Heart right ventricle (tissue), 16 donors: Measurements from ENCODE around the gene FHOD3. TPM values are rescaled to one million over a fixed set of nuclear protein-coding genes. Genes with fewer than 3 reads are reported as not detected.
A peak's percentile ranks its signal among the peaks of the same experiment; 100 is the strongest.

Experiments
- ATAC-seq, 8 donors: fragments of 200-7000 bp; cut with Tn5 transposase; one replicate each; pipeline ENCODE4 v1.9.1; 2020; ENCODE audit warnings: mild to moderate bottlenecking in 8 of 8, moderate library complexity in 8 of 8, moderate number of reproducible peaks in 1 of 8
- DNase-seq, 2 donors: peaks; one replicate each; pipeline ENCODE4 v3.0.0-alpha.2; 2020
- H3K27ac ChIP-seq, 10 donors: fragments of 200-600 bp; sonication (generic) in 2 of 10; one replicate each; pipeline versions ENCODE4 v1.5.0 to v1.8.0; 2020 to 2022; ENCODE audit warnings: mild to moderate bottlenecking in 3 of 10
- H3K27me3 ChIP-seq, 7 donors: fragments of 200-600 bp; one replicate each; pipeline ENCODE4 v1.8.0; 2021 to 2022; ENCODE audit warnings: mild to moderate bottlenecking in 2 of 7
- H3K36me3 ChIP-seq, 9 donors: fragments of 200-600 bp; sonication (generic) in 1 of 9; one replicate each; pipeline versions ENCODE4 v1.5.0 to v1.8.0; 2020 to 2022; ENCODE audit warnings: mild to moderate bottlenecking in 2 of 9
- H3K4me1 ChIP-seq, 9 donors: fragments of 200-600 bp; sonication (generic) in 1 of 9; one replicate each; pipeline versions ENCODE4 v1.5.0 to v1.8.0; 2020 to 2022; ENCODE audit warnings: mild to moderate bottlenecking in 4 of 9
- H3K4me3 ChIP-seq, 10 donors: fragments of 200-600 bp; sonication (generic) in 2 of 10; one replicate each; pipeline versions ENCODE4 v1.5.0 to v1.8.0; 2020 to 2022; ENCODE audit warnings: mild to moderate bottlenecking in 7 of 10, moderate library complexity in 2 of 10
- H3K9me3 ChIP-seq, 11 donors: fragments of 200-600 bp in 10 of 11; sonication (generic) in 2 of 11; one replicate each; pipeline versions ENCODE4 v1.5.0 to v1.8.0; 2013 to 2022; ENCODE audit warnings: mild to moderate bottlenecking in 2 of 11, control low read depth in 1 of 11, moderate library complexity in 1 of 11
- WGBS, 2 donors: extraction: QIAGEN DNeasy Blood & Tissue Kit; methylation state at CpG; one replicate each; pipeline ENCODE4 v1.1.7; 2013; ENCODE audit warnings: inconsistent platforms in 1 of 2; 5-methylcytosine and 5-hydroxymethylcytosine counted together
- intact Hi-C, 10 donors: fragments of 100-400 bp; cut with DNase I; formaldehyde crosslinking; loops; one replicate each; pipeline versions ENCODE4 v1.11.1 to v1.14.2; 2022
- polyA plus RNA-seq, 2 donors: library from polyadenylated mRNA; stranded (reverse); fragments of 200-250 nt; gene quantifications; one replicate each; pipeline ENCODE4 v1.2.3, GENCODE V29; 2013
- total RNA-seq, 10 donors: library from RNA; stranded (reverse); fragmentation: NEBNext Ultra II Directional in 3 of 10; extraction: Animal tissue kit (Norgen Biotek cat#: 25700) in 3 of 10; gene quantifications; one replicate each; pipeline versions ENCODE4 v1.2.1 to v1.2.4, GENCODE V29; 2021 to 2023
- TF ChIP-seq, protein P1 (sequence below), 9 donors: fragments of 200-600 bp; sonication (generic) in 2 of 9; IDR thresholded peaks; one replicate each; pipeline versions ENCODE4 v1.5.0 to v1.8.0; 2021 to 2022; ENCODE audit warnings: antibody characterized with exemption in 9 of 9, mild to moderate bottlenecking in 5 of 9, moderate library complexity in 1 of 9
- donor health status: Arrhythmogenic right ventricular cardiomyopathy.
- donor health status: ischemic (EF 13 %, LVEDD 7.1; RV severe dilation, severe dysfunction).
- donor health status: healthy with polysubstance abuse.
- donor health status: DM: no; HTN: yes; CAD: no.
- donor health status: DM: no; HTN: no; CAD: no.
- donor health status: ischemic (EF 25% LVEDD 6.9; RV normal size, moderate dysfunction).
- donor health status: ischemic (EF 25% LVEDD 5.7; RV mildly dilated, moderate dysfunction).
- donor health status: healthy.
- donor health status: DM: yes; HTN: yes; CAD: no.
- donor health status: Ischemic cardiomyopathy.
- donor health status: ischemic (EF 35%, LVEDD 5.7; RV mildly dilated, moderate dysfunction).
- donor health status: nonischemic (EF 11% LVEDD 7.7; RV severe dilation, severe dysfunction).
- donor health status: DM: yes; HTN: yes; CAD: no.
- donor health status: PGD.
- donor health status: ischemic (EF 29% LVEDD 5.4; RV normal size, mild dysfunction).
- donor health status: nonischemic (EF 23%, LVEDD 6.1; RV moderate dilation, normal function).

Gene FHOD3
- total and polyA plus RNA-seq, 12 donors = 81.8 to 484 (median 356) TPM

DNA sequence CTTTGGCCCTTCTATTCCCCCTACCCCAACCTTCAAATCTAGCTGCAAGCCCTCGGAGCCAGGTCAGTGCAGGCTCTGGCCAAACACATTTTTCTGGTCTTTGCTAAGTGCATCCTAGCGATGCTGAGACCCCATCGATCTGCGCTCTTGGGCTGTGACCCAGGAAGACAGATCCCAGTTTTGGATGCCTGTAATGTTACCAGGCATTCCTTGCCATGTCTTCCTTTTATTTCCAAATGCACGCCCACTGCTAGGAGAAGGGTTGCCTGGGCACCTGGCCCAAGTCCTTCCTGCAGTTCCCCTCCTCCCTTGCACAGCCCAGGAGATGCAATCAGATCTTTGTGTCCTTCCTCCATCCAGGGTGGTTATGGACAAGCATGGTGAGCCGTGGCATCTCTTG, 406.6 kb downstream of the FHOD3 start:
- Histone ChIP-seq H3K4me1 (peaks cover 0 to 25% (median 11%) of the 10 kb centered on the region in 9 donors), H3K27me3 (no peaks in the 10 kb centered on the region), H3K4me3 (no peak overlapping the region), H3K27ac (no peak overlapping the region), H3K36me3 (peaks cover 0 to 9% (median 0%) of the 10 kb centered on the region in 9 donors), H3K9me3 (no peaks in the 10 kb centered on the region)
- intact Hi-C loops = no loop called here
- ATAC-seq (no peak), DNase-seq (no peak)
- TF ChIP-seq, protein P1, sequence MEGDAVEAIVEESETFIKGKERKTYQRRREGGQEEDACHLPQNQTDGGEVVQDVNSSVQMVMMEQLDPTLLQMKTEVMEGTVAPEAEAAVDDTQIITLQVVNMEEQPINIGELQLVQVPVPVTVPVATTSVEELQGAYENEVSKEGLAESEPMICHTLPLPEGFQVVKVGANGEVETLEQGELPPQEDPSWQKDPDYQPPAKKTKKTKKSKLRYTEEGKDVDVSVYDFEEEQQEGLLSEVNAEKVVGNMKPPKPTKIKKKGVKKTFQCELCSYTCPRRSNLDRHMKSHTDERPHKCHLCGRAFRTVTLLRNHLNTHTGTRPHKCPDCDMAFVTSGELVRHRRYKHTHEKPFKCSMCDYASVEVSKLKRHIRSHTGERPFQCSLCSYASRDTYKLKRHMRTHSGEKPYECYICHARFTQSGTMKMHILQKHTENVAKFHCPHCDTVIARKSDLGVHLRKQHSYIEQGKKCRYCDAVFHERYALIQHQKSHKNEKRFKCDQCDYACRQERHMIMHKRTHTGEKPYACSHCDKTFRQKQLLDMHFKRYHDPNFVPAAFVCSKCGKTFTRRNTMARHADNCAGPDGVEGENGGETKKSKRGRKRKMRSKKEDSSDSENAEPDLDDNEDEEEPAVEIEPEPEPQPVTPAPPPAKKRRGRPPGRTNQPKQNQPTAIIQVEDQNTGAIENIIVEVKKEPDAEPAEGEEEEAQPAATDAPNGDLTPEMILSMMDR (IDR thresholded peaks at IDR 0.05) = no peak
- 85 to 89% methylated on average over 6 of the region's 6 CpGs for WGBS, 2 donors

DNA sequence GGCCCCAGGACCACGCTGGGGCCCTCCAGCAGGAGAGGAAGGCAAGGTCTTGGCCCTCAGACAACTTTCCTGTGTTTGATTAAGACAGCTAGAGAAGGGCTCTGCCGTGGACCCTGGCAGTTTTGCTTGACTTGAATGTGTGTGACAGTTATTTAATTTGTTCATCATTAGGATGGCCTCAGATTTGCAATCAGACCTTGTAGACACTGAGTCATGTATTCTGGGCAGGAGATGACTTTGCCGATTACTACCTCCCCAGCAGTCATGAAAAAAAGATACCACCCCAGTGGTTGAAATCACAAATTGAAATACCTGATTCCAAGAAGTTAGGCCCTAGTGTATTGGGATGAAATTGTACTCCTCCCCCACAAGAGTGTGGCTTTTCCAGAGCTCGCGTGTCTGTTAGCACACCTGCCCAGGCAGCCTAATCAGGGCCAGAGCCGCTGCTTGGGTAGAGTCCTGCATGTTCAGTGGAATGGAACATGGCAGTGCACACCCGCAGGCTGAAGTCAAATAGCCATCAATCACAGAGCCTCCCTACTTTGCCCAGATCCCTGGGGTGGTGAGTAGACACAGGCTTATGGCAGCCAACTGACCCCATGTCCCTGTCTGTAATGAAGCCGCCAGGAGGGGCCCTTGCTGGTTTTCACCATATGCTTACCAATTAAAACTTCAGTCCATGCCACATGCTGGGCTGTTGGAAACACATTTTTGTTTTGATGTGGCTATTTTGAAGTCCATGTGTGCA, 408.8 kb downstream of the FHOD3 start:
- Histone ChIP-seq H3K27me3 (no peaks in the 10 kb centered on the region), H3K4me3 (no peak overlapping the region), H3K27ac (no peak overlapping the region), H3K4me1 (peaks cover 2 to 40% (median 11%) of the 10 kb centered on the region in 9 donors), H3K36me3 (peaks cover 0 to 6% (median 0%) of the 10 kb centered on the region in 9 donors), H3K9me3 (no peaks in the 10 kb centered on the region)
- TF ChIP-seq, protein P1 (IDR thresholded peaks at IDR 0.05) = no peak
- WGBS, 2 donors = 67 to 73% methylated on average over 8 of the region's 8 CpGs
- DNase-seq (no peak), ATAC-seq (no peak)
- intact Hi-C loops = no loop called here

DNA sequence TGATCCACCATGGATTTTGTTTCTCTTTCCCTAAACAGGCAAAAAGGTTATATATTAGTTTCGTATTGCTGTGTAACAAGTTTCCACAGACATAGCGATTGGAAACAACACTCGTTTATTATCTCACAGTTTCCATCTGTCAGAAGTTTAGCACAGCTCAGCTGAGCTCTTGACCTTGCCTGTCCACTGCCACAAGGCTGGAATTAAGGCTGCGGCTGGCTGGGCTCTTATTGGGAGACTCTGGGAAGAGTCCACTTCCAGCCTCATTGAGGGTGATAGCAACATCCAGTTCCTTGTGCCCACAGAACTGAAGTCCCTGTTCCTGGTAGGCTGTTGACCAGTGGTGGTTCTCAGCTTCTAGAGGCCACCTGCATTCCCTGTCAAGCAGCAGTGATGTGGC, 410.9 kb downstream of the FHOD3 start:
- intact Hi-C loops = no loop called here
- ATAC-seq (peak in 5 of 8 donors; percentile 24 to 47 (median 41)), DNase-seq (no peak)
- Histone ChIP-seq H3K4me1 (peaks cover 2 to 49% (median 17%) of the 10 kb centered on the region in 9 donors), H3K36me3 (peaks cover 0 to 6% (median 0%) of the 10 kb centered on the region in 9 donors), H3K9me3 (no peaks in the 10 kb centered on the region), H3K27me3 (no peaks in the 10 kb centered on the region), H3K4me3 (no peak overlapping the region), H3K27ac (peak overlapping the region in 8 of 10 donors; percentile 0 to 46 (median 29))
- TF ChIP-seq, protein P1 (IDR thresholded peaks at IDR 0.05) = no peak
- WGBS, 2 donors = 49 to 60% methylated on average over 4 of the region's 4 CpGs

DNA sequence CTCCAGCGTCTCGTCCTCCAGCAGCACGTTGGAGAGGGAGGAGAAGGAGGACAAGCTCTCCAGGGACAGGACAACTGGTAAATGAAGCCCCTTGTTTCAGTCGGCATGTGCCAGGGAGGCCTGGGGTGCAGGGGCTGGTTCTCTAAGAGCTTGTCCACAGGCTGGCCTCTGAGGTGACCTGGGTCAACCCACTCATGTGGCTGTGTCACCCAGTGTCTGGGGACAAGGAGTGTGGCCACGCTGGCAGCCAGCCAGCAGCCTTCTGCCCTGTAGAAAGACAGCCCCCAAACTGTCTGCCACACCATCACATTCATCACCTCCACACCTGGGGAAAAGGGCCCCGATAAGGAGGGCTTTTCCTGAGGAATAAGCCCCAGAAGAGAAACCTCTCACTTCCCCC, 411.8 kb downstream of the FHOD3 start:
- Histone ChIP-seq H3K27me3 (no peaks in the 10 kb centered on the region), H3K36me3 (peaks cover 0 to 6% (median 0%) of the 10 kb centered on the region in 9 donors), H3K27ac (peak overlapping the region in 3 of 10 donors; percentile 17 to 46 (median 36)), H3K9me3 (no peaks in the 10 kb centered on the region), H3K4me1 (peaks cover 2 to 49% (median 17%) of the 10 kb centered on the region in 9 donors), H3K4me3 (no peak overlapping the region)
- TF ChIP-seq, protein P1 (IDR thresholded peaks at IDR 0.05) = no peak
- WGBS, 2 donors = 77 to 81% methylated on average over 6 of the region's 6 CpGs
- intact Hi-C loops = no loop called here
- DNase-seq (no peak), ATAC-seq (peak in 1 of 8 donors; percentile 24)
